Natural killer cell (primary cell): ENCODE measurements around the gene TMEM88. TPM values are rescaled to one million over a fixed set of nuclear protein-coding genes. Genes with fewer than 3 reads are reported as not detected.
A peak's percentile ranks its signal among the peaks of the same experiment; 100 is the strongest.

Source experiments
- ATAC-seq, 3 donors: fragments of 150-1000 bp in 2 of 3; fragments of 200-7000 bp in 1 of 3; cut with Tn5 transposase; 1 replicate in 1 of 3; 2 replicates in 2 of 3; pipeline ENCODE4 v1.10.0; 2021; ENCODE audit warnings: mild to moderate bottlenecking in 2 of 3, moderate library complexity in 2 of 3
- DNase-seq, 2 donors: peaks; one replicate each; pipeline versions ENCODE4 v3.0.0 to v3.0.0-alpha.2; 2013 to 2021; ENCODE audit warnings: mixed read lengths in 1 of 2
- H3K27ac ChIP-seq: one replicate; pipeline ENCODE4 v1.5.1; 2013; ENCODE audit warnings: mild to moderate bottlenecking, low read length
- H3K27me3 ChIP-seq: one replicate; pipeline ENCODE4 v1.6.1; 2013; ENCODE audit warnings: low read length; ENCODE audit not compliant: control insufficient read depth, insufficient read depth
- H3K36me3 ChIP-seq: one replicate; pipeline ENCODE4 v1.6.1; 2013; ENCODE audit warnings: low read length; ENCODE audit not compliant: control insufficient read depth, insufficient read depth
- H3K4me1 ChIP-seq: one replicate; pipeline ENCODE4 v1.6.1; 2013; ENCODE audit warnings: low read length; ENCODE audit not compliant: control insufficient read depth, insufficient read depth
- H3K4me3 ChIP-seq: one replicate; pipeline ENCODE4 v1.5.1; 2013; ENCODE audit warnings: low read length
- H3K9me3 ChIP-seq: one replicate; pipeline ENCODE4 v1.6.1; 2013; ENCODE audit warnings: low read length; ENCODE audit not compliant: control insufficient read depth, insufficient read depth
- H3K27ac Mint-ChIP-seq, 2 donors: one replicate each; pipeline ENCODE4 v1.8.0; 2022; ENCODE audit warnings: mild to moderate bottlenecking in 2 of 2, mixed read lengths in 2 of 2, moderate library complexity in 1 of 2
- H3K27me3 Mint-ChIP-seq, 2 donors: one replicate each; pipeline ENCODE4 v1.8.0; 2022; ENCODE audit warnings: low read depth in 2 of 2, mixed read lengths in 2 of 2
- H3K36me3 Mint-ChIP-seq: one replicate; pipeline ENCODE4 v1.8.0; 2022; ENCODE audit warnings: mixed read lengths
- H3K4me1 Mint-ChIP-seq, 2 donors: one replicate each; pipeline ENCODE4 v1.8.0; 2022; ENCODE audit warnings: mixed read lengths in 2 of 2
- H3K4me3 Mint-ChIP-seq: one replicate; pipeline ENCODE4 v1.8.0; 2022; ENCODE audit warnings: mild to moderate bottlenecking, moderate library complexity, mixed read lengths
- H3K9me3 Mint-ChIP-seq, 2 donors: one replicate each; pipeline ENCODE4 v1.8.0; 2022; ENCODE audit warnings: mixed read lengths in 2 of 2
- WGBS: methylation state at CpG from one replicate; pipeline ENCODE4 v1.1.7; 2013; ENCODE audit warnings: missing lambda C conversion rate; ENCODE audit not compliant: insufficient coverage; 5-methylcytosine and 5-hydroxymethylcytosine counted together
- intact Hi-C: fragments of 100-400 bp; cut with micrococcal nuclease; formaldehyde crosslinking; loops from one replicate; pipeline ENCODE4 v1.14.2; 2022
- total RNA-seq, 4 donors: library from RNA; stranded (reverse); fragments of 120-200 nt in 1 of 4; gene quantifications; one replicate each; pipeline versions ENCODE4 v1.2.3 to v1.2.4, GENCODE V29; 2013 to 2022
- TF ChIP-seq, protein P1 (sequence below): fragments of 200-600 bp; IDR thresholded peaks from one replicate; pipeline ENCODE4 v1.8.0; 2022; ENCODE audit warnings: antibody characterized with exemption

Gene TMEM88
- total RNA-seq, 3 donors from 2014 or later (not counting 1 experiment from before 2014, with no cell fraction given), result 12.7 to 45.5 (median 27.6) TPM

GRCh38 chr17:7834957-7835813, 19.7 kb upstream of the TMEM88 start:
- Histone ChIP-seq H3K4me3 (peak overlapping the region; percentile 59), H3K27ac (peak overlapping the region; percentile 98), H3K36me3 (no peaks in the 10 kb centered on the region), H3K9me3 (no peaks in the 10 kb centered on the region), H3K4me1 (peaks cover 50% of the 10 kb centered on the region), H3K27me3 (no peaks in the 10 kb centered on the region)
- TF ChIP-seq, protein P1, sequence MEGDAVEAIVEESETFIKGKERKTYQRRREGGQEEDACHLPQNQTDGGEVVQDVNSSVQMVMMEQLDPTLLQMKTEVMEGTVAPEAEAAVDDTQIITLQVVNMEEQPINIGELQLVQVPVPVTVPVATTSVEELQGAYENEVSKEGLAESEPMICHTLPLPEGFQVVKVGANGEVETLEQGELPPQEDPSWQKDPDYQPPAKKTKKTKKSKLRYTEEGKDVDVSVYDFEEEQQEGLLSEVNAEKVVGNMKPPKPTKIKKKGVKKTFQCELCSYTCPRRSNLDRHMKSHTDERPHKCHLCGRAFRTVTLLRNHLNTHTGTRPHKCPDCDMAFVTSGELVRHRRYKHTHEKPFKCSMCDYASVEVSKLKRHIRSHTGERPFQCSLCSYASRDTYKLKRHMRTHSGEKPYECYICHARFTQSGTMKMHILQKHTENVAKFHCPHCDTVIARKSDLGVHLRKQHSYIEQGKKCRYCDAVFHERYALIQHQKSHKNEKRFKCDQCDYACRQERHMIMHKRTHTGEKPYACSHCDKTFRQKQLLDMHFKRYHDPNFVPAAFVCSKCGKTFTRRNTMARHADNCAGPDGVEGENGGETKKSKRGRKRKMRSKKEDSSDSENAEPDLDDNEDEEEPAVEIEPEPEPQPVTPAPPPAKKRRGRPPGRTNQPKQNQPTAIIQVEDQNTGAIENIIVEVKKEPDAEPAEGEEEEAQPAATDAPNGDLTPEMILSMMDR, result peak; percentile 74
- Mint-ChIP-seq H3K9me3 (no peaks in the 10 kb centered on the region), H3K4me1 (peaks cover 37 to 62% of the 10 kb centered on the region in 2 donors), H3K4me3 (peak overlapping the region; percentile 94), H3K36me3 (no peaks in the 10 kb centered on the region), H3K27ac (peak overlapping the region; percentile 97 to 100), H3K27me3 (peaks cover 0 to 9% of the 10 kb centered on the region in 2 donors)
- intact Hi-C loops, result loop anchor here (1.0 to 2.0 kb wide), 3 partner anchors 7 to 52 kb away; partner anchors contain the start of gene NAA38
- DNase-seq (peak; percentile 79 to 97), ATAC-seq (peak; percentile 49 to 71 (median 60))
- under 1% methylated on average over 69 of the region's 69 CpGs for WGBS

GRCh38 chr17:7835814-7836595, 18.9 kb upstream of the TMEM88 start:
- under 1% methylated on average over 61 of the region's 61 CpGs for WGBS
- H3K36me3 ChIP-seq, result no peaks in the 10 kb centered on the region
- peak in 1 of 3 donors; percentile 4 for ATAC-seq

DNA sequence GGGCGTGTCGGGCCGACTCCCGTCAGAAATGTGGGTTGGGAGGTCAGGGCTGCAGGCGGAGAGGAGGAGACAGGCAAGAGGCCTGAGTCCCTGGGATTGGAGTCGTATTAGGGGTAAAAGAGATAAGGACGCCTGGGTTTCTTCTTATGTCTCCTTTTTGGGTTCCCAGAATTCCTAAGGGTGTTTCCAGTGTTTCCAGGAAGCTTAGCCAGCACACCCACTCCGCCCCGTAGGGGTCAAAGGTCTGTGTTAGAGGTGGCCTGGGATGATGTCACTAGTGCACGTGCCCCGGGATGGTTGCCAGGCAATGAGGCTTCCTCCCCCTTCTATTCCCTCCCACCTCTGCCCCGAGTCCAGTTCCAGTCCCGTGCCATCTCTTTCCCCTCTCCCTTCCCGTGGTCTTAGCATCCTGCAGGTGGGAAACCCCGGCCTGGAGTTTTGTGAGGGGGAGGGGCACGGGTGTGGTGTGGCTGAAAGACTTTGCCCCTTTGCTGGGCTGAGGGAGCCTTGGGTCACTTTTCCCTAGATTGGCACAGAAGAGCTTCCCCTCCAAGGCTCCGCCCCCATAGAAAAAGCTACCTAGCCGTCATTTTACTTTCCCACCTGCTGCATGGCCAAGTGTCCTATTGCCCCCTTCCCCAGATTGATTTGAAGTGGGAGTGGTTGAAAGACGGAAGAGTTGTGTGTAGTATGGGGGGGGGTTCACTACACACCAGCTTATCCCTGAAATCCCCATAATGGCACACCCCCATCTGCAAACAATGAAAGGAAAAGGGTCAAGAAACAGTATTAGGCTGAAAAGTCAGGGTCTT, 18.1 kb upstream of the TMEM88 start:
- no peaks in the 10 kb centered on the region for H3K27me3 ChIP-seq
- intact Hi-C loops, result no loop called here
- peak overlapping the region; percentile 98 for H3K27ac ChIP-seq
- H3K4me3 ChIP-seq, result no peak overlapping the region
- no peaks in the 10 kb centered on the region for H3K36me3 ChIP-seq
- H3K4me1 ChIP-seq, result peaks cover 61% of the 10 kb centered on the region
- Mint-ChIP-seq H3K4me1 (peaks cover 53 to 79% of the 10 kb centered on the region in 2 donors), H3K27ac (peak overlapping the region; percentile 97 to 100), H3K9me3 (no peaks in the 10 kb centered on the region), H3K36me3 (no peaks in the 10 kb centered on the region), H3K4me3 (peak overlapping the region; percentile 94), H3K27me3 (peaks cover 0 to 9% of the 10 kb centered on the region in 2 donors)
- peak; percentile 30 to 80 for DNase-seq
- WGBS, result 5% methylated on average over 9 of the region's 19 CpGs
- H3K9me3 ChIP-seq, result no peaks in the 10 kb centered on the region
- TF ChIP-seq, protein P1, result no peak
- ATAC-seq, result no peak

More at GRCh38 chr17:7835814-7836595, 18.9 kb upstream of the TMEM88 start:
- H3K9me3 Mint-ChIP-seq, result no peaks in the 10 kb centered on the region
- TF ChIP-seq, protein P1, result no peak
- H3K4me1 Mint-ChIP-seq, result peaks cover 45 to 71% of the 10 kb centered on the region in 2 donors
- H3K4me3 ChIP-seq, result peak overlapping the region; percentile 59
- intact Hi-C loops, result loop anchor here (2.0 kb wide), 2 partner anchors 21 to 51 kb away; partner anchors contain the start of gene NAA38
- H3K27ac ChIP-seq, result peak overlapping the region; percentile 98
- H3K4me1 ChIP-seq, result peaks cover 54% of the 10 kb centered on the region
- H3K4me3 Mint-ChIP-seq, result peak overlapping the region; percentile 94
- no peaks in the 10 kb centered on the region for H3K27me3 ChIP-seq
- H3K9me3 ChIP-seq, result no peaks in the 10 kb centered on the region
- H3K36me3 Mint-ChIP-seq, result no peaks in the 10 kb centered on the region
- H3K27me3 Mint-ChIP-seq, result peaks cover 0 to 9% of the 10 kb centered on the region in 2 donors
- peak overlapping the region; percentile 97 to 100 for H3K27ac Mint-ChIP-seq
- peak; percentile 28 to 83 for DNase-seq
